Activated CD4-positive, alpha-beta T cell treated with anti-CD3 and anti-CD28 coated beads, Interleukin-2, amount 50 U/mL, for 16 hours (primary cell): ENCODE results near the gene HNRNPLL.

ENCODE experiments used
- DNase-seq: peaks from one replicate; pipeline ENCODE4 v3.0.0-alpha.2; 2020

The HNRNPLL gene

GRCh38 chr2:38591152-38591551 is 11.6 kb downstream of the HNRNPLL start:
- no peak for DNase-seq

- no peak for DNase-seq
These were observed 12.7 kb downstream of the HNRNPLL start for GRCh38 chr2:38590053-38590452.

- DNase-seq, result no peak
These were observed 15.8 kb downstream of the HNRNPLL start for GRCh38 chr2:38586931-38587330.

GRCh38 chr2:38584881-38585280 is 17.8 kb downstream of the HNRNPLL start:
- DNase-seq, result no peak

GRCh38 chr2:38583994-38584393 is 18.7 kb downstream of the HNRNPLL start:
- no peak for DNase-seq

GRCh38 chr2:38583524-38583923 is 19.2 kb downstream of the HNRNPLL start:
- DNase-seq, result no peak

- peak; percentile 85 for DNase-seq
These were observed 21.3 kb downstream of the HNRNPLL start for GRCh38 chr2:38581193-38582147.

- no peak for DNase-seq
These were observed 22.6 kb downstream of the HNRNPLL start for GRCh38 chr2:38580115-38580636.

GRCh38 chr2:38578832-38579231 is 23.9 kb downstream of the HNRNPLL start:
- no peak for DNase-seq

GRCh38 chr2:38574278-38574677 is 28.4 kb downstream of the HNRNPLL start:
- no peak for DNase-seq

GRCh38 chr2:38572167-38572566 is 30.6 kb downstream of the HNRNPLL start:
- peak; percentile 30 for DNase-seq

- DNase-seq, result no peak
These were observed 31.5 kb downstream of the HNRNPLL start for GRCh38 chr2:38571193-38571592.

GRCh38 chr2:38568724-38569436 is 33.8 kb downstream of the HNRNPLL start:
- DNase-seq, result no peak

- no peak for DNase-seq
These were observed 37.4 kb downstream of the HNRNPLL start for GRCh38 chr2:38565333-38565732.

GRCh38 chr2:38561691-38562090 is 41.0 kb downstream of the HNRNPLL start:
- no peak for DNase-seq

- no peak for DNase-seq
These were observed 42.6 kb downstream of the HNRNPLL start for GRCh38 chr2:38560092-38560491.

GRCh38 chr2:38557981-38558380 is 44.7 kb downstream of the HNRNPLL start:
- no peak for DNase-seq

GRCh38 chr2:38557217-38557616 is 45.5 kb downstream of the HNRNPLL start:
- no peak for DNase-seq

GRCh38 chr2:38556006-38556801 is 46.5 kb downstream of the HNRNPLL start:
- DNase-seq, result no peak

GRCh38 chr2:38554973-38555595 is 47.6 kb downstream of the HNRNPLL start:
- DNase-seq, result no peak

GRCh38 chr2:38553554-38553953 is 49.2 kb downstream of the HNRNPLL start:
- DNase-seq, result no peak

- no peak for DNase-seq
These were observed 50.5 kb downstream of the HNRNPLL start for GRCh38 chr2:38552259-38552658.
